ENCODE measurements around the gene RHOF. TPM values are rescaled to one million over a fixed set of nuclear protein-coding genes. Genes with fewer than 3 reads are reported as not detected.
A peak's percentile ranks its signal among the peaks of the same experiment; 100 is the strongest.

The RHOF gene
- total and polyA plus RNA-seq, 4 donors = 15.1 to 34.7 (median 24.8) TPM

DNA sequence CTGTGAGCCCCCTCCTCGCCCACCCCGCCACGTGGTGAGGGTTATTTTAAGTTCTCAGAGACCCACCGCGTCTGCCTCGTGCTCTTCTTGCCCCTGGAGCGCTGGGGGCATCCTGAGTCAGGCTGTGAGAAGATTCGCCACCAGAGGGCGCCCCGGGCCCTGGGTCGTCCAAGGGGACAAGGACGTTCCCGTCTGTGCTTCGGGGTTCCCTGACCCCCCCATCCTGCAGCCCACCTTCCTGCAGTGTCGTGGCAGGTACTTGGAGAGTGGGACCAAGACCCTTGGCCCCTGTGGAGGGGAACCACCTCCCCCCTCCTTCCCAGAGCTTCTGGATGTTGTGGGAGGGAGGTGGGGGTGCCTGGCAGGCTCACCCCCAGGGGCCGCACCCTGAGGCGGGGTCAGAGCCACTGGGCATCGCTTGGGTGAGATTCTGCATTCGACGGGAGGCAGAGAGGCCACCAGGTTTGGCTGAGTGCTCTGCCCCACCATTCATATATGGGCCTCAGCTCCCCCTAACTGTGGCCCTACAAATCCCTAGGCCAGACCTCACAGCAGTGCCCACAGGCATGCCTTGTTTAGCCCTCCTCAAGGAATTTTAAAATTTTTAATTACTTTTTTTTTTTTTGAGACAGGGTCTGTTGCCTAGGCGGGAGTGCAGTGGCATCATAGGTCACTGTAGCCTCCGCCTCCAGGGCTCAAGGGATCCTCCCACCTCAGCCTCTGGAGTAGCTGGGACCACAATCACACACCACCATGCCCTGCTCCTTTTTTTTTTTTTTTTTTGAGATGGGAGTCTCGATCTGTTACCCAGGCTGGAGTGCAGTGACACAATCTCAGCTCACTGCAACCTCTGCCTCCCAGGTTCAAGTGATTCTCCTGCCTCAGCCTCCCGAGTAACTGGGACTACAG is 17.0 kb downstream of the RHOF start:
- Histone ChIP-seq H3K27ac (ENCODE audit: low read depth in 1 of 2, low read length in 1 of 2) (peak overlapping the region in 1 of 2 donors; percentile 71), H3K4me1 (ENCODE audit: control insufficient read depth in 5 of 5, insufficient read depth in 5 of 5, low read length in 5 of 5) (peaks cover 0 to 5% (median under 1%) of the 10 kb centered on the region in 5 donors), H3K9me3 (ENCODE audit: control insufficient read depth in 4 of 4, insufficient read depth in 3 of 4, low read length in 3 of 4) (no peaks in the 10 kb centered on the region), H3K9ac (ENCODE audit: insufficient read depth in 1 of 2, low read length in 2 of 2) (no peak overlapping the region), H3K4me3 (no peak overlapping the region), H3K27me3 (ENCODE audit: control insufficient read depth in 3 of 3, insufficient read depth in 3 of 3, low read length in 2 of 3) (no peaks in the 10 kb centered on the region), H3K36me3 (ENCODE audit: control insufficient read depth in 4 of 4, insufficient read depth in 4 of 4, low read length in 4 of 4) (peaks cover 0 to 12% (median 0%) of the 10 kb centered on the region in 4 donors)
- WGBS, 2 donors = 24 to 26% methylated on average over 23 to 24 of the region's 24 CpGs
- DNase-seq (peak; percentile 55 to 73 (median 57)), ATAC-seq (ENCODE audit: insufficient read depth, low FRiP score) (peak; percentile 70)
- TF ChIP-seq CTCF (IDR thresholded peaks at IDR 0.05; ENCODE audit: control extremely low read depth, extremely low read depth) = peak; percentile 74

- H3K9ac ChIP-seq (ENCODE audit: insufficient read depth in 1 of 2, low read length in 2 of 2) = no peak overlapping the region
- no peaks in the 10 kb centered on the region for H3K27me3 ChIP-seq (ENCODE audit: control insufficient read depth in 3 of 3, insufficient read depth in 3 of 3, low read length in 2 of 3)
- peaks cover 0 to 5% (median 2%) of the 10 kb centered on the region in 5 donors for H3K4me1 ChIP-seq (ENCODE audit: control insufficient read depth in 5 of 5, insufficient read depth in 5 of 5, low read length in 5 of 5)
- DNase-seq (no peak), ATAC-seq (ENCODE audit: insufficient read depth, low FRiP score) (no peak)
- H3K9me3 ChIP-seq (ENCODE audit: control insufficient read depth in 4 of 4, insufficient read depth in 3 of 4, low read length in 3 of 4) = no peaks in the 10 kb centered on the region
- H3K27ac ChIP-seq (ENCODE audit: low read depth in 1 of 2, low read length in 1 of 2) = peak overlapping the region in 1 of 2 donors; percentile 7
- no peak overlapping the region for H3K4me3 ChIP-seq
- TF ChIP-seq CTCF (IDR thresholded peaks at IDR 0.05; ENCODE audit: control extremely low read depth, extremely low read depth) = no peak
- WGBS, 2 donors = 75 to 86% methylated on average over 16 of the region's 16 CpGs
- H3K36me3 ChIP-seq (ENCODE audit: control insufficient read depth in 4 of 4, insufficient read depth in 4 of 4, low read length in 4 of 4) = peaks cover 0 to 7% (median 0%) of the 10 kb centered on the region in 4 donors
These were observed 18.0 kb downstream of the RHOF start for GRCh38 chr12:121775501-121775900.

DNA sequence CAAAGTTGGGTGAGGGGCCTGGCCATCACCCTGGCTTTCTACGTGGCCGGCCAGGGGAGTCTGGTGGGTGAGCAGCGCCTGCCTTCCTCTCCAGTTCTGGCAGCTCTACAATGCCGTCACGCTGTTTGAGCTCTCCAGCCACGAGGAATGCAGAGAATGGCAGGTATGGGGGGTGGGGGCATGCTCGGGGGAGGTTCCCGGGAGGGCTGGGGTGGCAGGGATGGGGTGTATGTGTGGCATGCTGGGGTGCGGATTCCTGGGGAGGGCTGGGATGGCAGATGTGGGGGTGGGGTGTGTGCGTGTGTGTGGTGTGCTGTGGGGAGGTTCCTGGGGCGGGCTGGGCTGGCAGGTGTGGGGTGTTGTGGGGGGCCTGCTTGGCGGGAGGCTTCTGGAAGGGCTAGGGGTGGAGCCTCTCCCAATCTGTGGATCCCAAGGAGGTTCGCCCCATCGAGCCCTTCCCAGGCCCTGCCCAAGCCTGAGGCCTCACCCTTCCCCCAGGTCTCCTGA is 18.5 kb downstream of the RHOF start:
- 69 to 88% methylated on average over 14 of the region's 14 CpGs for WGBS, 2 donors
- peak; percentile 30 for ATAC-seq (ENCODE audit: insufficient read depth, low FRiP score)
- Histone ChIP-seq H3K9ac (ENCODE audit: insufficient read depth in 1 of 2, low read length in 2 of 2) (no peak overlapping the region), H3K4me1 (ENCODE audit: control insufficient read depth in 5 of 5, insufficient read depth in 5 of 5, low read length in 5 of 5) (peaks cover 0 to 8% (median 2%) of the 10 kb centered on the region in 5 donors), H3K4me3 (no peak overlapping the region), H3K9me3 (ENCODE audit: control insufficient read depth in 4 of 4, insufficient read depth in 3 of 4, low read length in 3 of 4) (no peaks in the 10 kb centered on the region), H3K36me3 (ENCODE audit: control insufficient read depth in 4 of 4, insufficient read depth in 4 of 4, low read length in 4 of 4) (peaks cover 0 to 7% (median 0%) of the 10 kb centered on the region in 4 donors), H3K27me3 (ENCODE audit: control insufficient read depth in 3 of 3, insufficient read depth in 3 of 3, low read length in 2 of 3) (no peaks in the 10 kb centered on the region), H3K27ac (ENCODE audit: low read depth in 1 of 2, low read length in 1 of 2) (peak overlapping the region in 1 of 2 donors; percentile 72)
- peak; percentile 46 to 73 (median 72) for DNase-seq
- no peak for TF ChIP-seq CTCF (IDR thresholded peaks at IDR 0.05; ENCODE audit: control extremely low read depth, extremely low read depth)
